Measurements from ENCODE around the gene KIAA0232.

- TF ChIP-seq POLR2A (IDR thresholded peaks at IDR 0.05; ENCODE audit: low read depth, low read length) (no peak), POLR2AphosphoS5 (IDR thresholded peaks at IDR 0.05; ENCODE audit: low read depth, low read length) (no peak), TAF1 (IDR thresholded peaks at IDR 0.05; ENCODE audit: borderline replicate concordance, low read depth, low read length) (no peak)
These were observed 49.0 kb upstream of the KIAA0232 start for GRCh38 chr4:6733358-6734164.
